Activated T-helper 1 cell treated with anti-CD3 and anti-CD28 coated beads, Interleukin-12 subunit alpha, Interleukin-12 subunit beta, Interleukin-2, Interleukin-4 antibody, amounts not matched to agents 30 ng/mL and 10 ng/mL and 1 ng/mL, durations not matched to agents 14 hours and 24 hours and 36 hours (primary cell): ENCODE measurements around the gene TBX19. TPM values are rescaled to one million over a fixed set of nuclear protein-coding genes. Genes with fewer than 3 reads are reported as not detected.
A peak's percentile ranks its signal among the peaks of the same experiment; 100 is the strongest.

Source experiments
- DNase-seq: peaks from one replicate; pipeline ENCODE4 v3.0.0; 2021; ENCODE audit warnings: low spot score
- H3K27ac Mint-ChIP-seq: one replicate; pipeline ENCODE4 v1.8.0; 2021; ENCODE audit warnings: mild to moderate bottlenecking, mixed read lengths
- H3K27me3 Mint-ChIP-seq: one replicate; pipeline ENCODE4 v1.8.0; 2022; ENCODE audit warnings: mild to moderate bottlenecking, moderate library complexity, mixed read lengths; ENCODE audit not compliant: insufficient read depth
- H3K36me3 Mint-ChIP-seq: one replicate; pipeline ENCODE4 v1.8.0; 2021; ENCODE audit warnings: low read depth, mixed read lengths
- H3K4me1 Mint-ChIP-seq: one replicate; pipeline ENCODE4 v1.8.0; 2021; ENCODE audit warnings: low read depth, mixed read lengths
- H3K4me3 Mint-ChIP-seq: one replicate; pipeline ENCODE4 v1.8.0; 2021; ENCODE audit warnings: mild to moderate bottlenecking, moderate library complexity, mixed read lengths
- H3K9me3 Mint-ChIP-seq: one replicate; pipeline ENCODE4 v1.8.0; 2021; ENCODE audit warnings: mixed read lengths
- intact Hi-C: fragments of 100-400 bp; cut with micrococcal nuclease; formaldehyde crosslinking; loops from one replicate; pipeline ENCODE4 v1.15.1; 2024
- total RNA-seq: library from RNA; stranded (reverse); gene quantifications from 2 replicates; pipeline ENCODE4 v1.2.3, GENCODE V29; 2022

The TBX19 gene
- total RNA-seq, 1 donor from 2014 or later = 2.0 TPM

- intact Hi-C loops = no loop called here
- Mint-ChIP-seq H3K27me3 (no peaks in the 10 kb centered on the region), H3K4me3 (no peak overlapping the region), H3K9me3 (peaks cover 22% of the 10 kb centered on the region), H3K27ac (no peak overlapping the region), H3K36me3 (peaks cover 38% of the 10 kb centered on the region), H3K4me1 (peaks cover 8% of the 10 kb centered on the region)
- no peak for DNase-seq
Measured at GRCh38 chr1:168259567-168259966, 21.1 kb upstream of the TBX19 start.

GRCh38 chr1:168260393-168260792 lies 20.3 kb upstream of the TBX19 start:
- intact Hi-C loops = no loop called here

GRCh38 chr1:168261390-168261789 lies 19.3 kb upstream of the TBX19 start:
- Mint-ChIP-seq H3K4me3 (no peak overlapping the region), H3K27ac (peak overlapping the region; percentile 6), H3K27me3 (no peaks in the 10 kb centered on the region), H3K9me3 (peaks cover 8% of the 10 kb centered on the region), H3K4me1 (peaks cover 8% of the 10 kb centered on the region), H3K36me3 (peaks cover 26% of the 10 kb centered on the region)
- no peak for DNase-seq
- intact Hi-C loops = no loop called here

More at GRCh38 chr1:168260393-168260792, 20.3 kb upstream of the TBX19 start:
- H3K36me3 Mint-ChIP-seq = peaks cover 33% of the 10 kb centered on the region
- H3K27ac Mint-ChIP-seq = no peak overlapping the region
- H3K4me3 Mint-ChIP-seq = no peak overlapping the region
- peaks cover 16% of the 10 kb centered on the region for H3K9me3 Mint-ChIP-seq
- H3K27me3 Mint-ChIP-seq = no peaks in the 10 kb centered on the region
- no peak for DNase-seq
- H3K4me1 Mint-ChIP-seq = peaks cover 8% of the 10 kb centered on the region

GRCh38 chr1:168263130-168263529 lies 17.5 kb upstream of the TBX19 start:
- peaks cover 18% of the 10 kb centered on the region for H3K36me3 Mint-ChIP-seq
- H3K4me3 Mint-ChIP-seq = no peak overlapping the region
- intact Hi-C loops = no loop called here
- no peaks in the 10 kb centered on the region for H3K27me3 Mint-ChIP-seq
- no peaks in the 10 kb centered on the region for H3K9me3 Mint-ChIP-seq
- no peak for DNase-seq
- H3K27ac Mint-ChIP-seq = no peak overlapping the region
- peaks cover 8% of the 10 kb centered on the region for H3K4me1 Mint-ChIP-seq

GRCh38 chr1:168264296-168264695 lies 16.4 kb upstream of the TBX19 start:
- peaks cover 15% of the 10 kb centered on the region for H3K36me3 Mint-ChIP-seq
- no peak for DNase-seq
- H3K27ac Mint-ChIP-seq = no peak overlapping the region
- no peaks in the 10 kb centered on the region for H3K27me3 Mint-ChIP-seq
- H3K4me3 Mint-ChIP-seq = no peak overlapping the region
- no peaks in the 10 kb centered on the region for H3K9me3 Mint-ChIP-seq
- peaks cover 8% of the 10 kb centered on the region for H3K4me1 Mint-ChIP-seq
- intact Hi-C loops = no loop called here

- Mint-ChIP-seq H3K36me3 (peaks cover 14% of the 10 kb centered on the region), H3K27me3 (no peaks in the 10 kb centered on the region), H3K4me3 (no peak overlapping the region), H3K27ac (no peak overlapping the region), H3K4me1 (peaks cover 8% of the 10 kb centered on the region), H3K9me3 (no peaks in the 10 kb centered on the region)
- no peak for DNase-seq
- intact Hi-C loops = no loop called here
Measured at GRCh38 chr1:168265596-168265995, 15.1 kb upstream of the TBX19 start.

- Mint-ChIP-seq H3K4me1 (no peaks in the 10 kb centered on the region), H3K27me3 (no peaks in the 10 kb centered on the region), H3K4me3 (no peak overlapping the region), H3K9me3 (no peaks in the 10 kb centered on the region), H3K27ac (no peak overlapping the region), H3K36me3 (peaks cover 11% of the 10 kb centered on the region)
- DNase-seq = no peak
- intact Hi-C loops = no loop called here
Measured at GRCh38 chr1:168266644-168267186, 14.0 kb upstream of the TBX19 start.

- intact Hi-C loops = no loop called here
- no peak overlapping the region for H3K27ac Mint-ChIP-seq
- H3K4me3 Mint-ChIP-seq = no peak overlapping the region
- H3K4me1 Mint-ChIP-seq = no peaks in the 10 kb centered on the region
- no peak for DNase-seq
- H3K9me3 Mint-ChIP-seq = peaks cover 5% of the 10 kb centered on the region
- H3K27me3 Mint-ChIP-seq = peaks cover 4% of the 10 kb centered on the region
- H3K36me3 Mint-ChIP-seq = peaks cover 2% of the 10 kb centered on the region
Measured at GRCh38 chr1:168271636-168272035, 9.0 kb upstream of the TBX19 start.

GRCh38 chr1:168273575-168273974 lies 7.1 kb upstream of the TBX19 start:
- H3K4me1 Mint-ChIP-seq = no peaks in the 10 kb centered on the region
- no peak overlapping the region for H3K4me3 Mint-ChIP-seq
- H3K36me3 Mint-ChIP-seq = peaks cover 2% of the 10 kb centered on the region
- no peak for DNase-seq
- intact Hi-C loops = no loop called here
- H3K27me3 Mint-ChIP-seq = peaks cover 4% of the 10 kb centered on the region
- peaks cover 11% of the 10 kb centered on the region for H3K9me3 Mint-ChIP-seq
- no peak overlapping the region for H3K27ac Mint-ChIP-seq

- DNase-seq = no peak
- Mint-ChIP-seq H3K4me3 (no peak overlapping the region), H3K36me3 (peaks cover 2% of the 10 kb centered on the region), H3K9me3 (peaks cover 11% of the 10 kb centered on the region), H3K27me3 (no peaks in the 10 kb centered on the region), H3K4me1 (no peaks in the 10 kb centered on the region), H3K27ac (no peak overlapping the region)
- intact Hi-C loops = no loop called here
Measured at GRCh38 chr1:168279253-168279652, 1.4 kb upstream of the TBX19 start.

GRCh38 chr1:168281603-168282325 lies 1.1 kb downstream of the TBX19 start:
- no peak overlapping the region for H3K4me3 Mint-ChIP-seq
- DNase-seq = no peak
- intact Hi-C loops = no loop called here
- no peaks in the 10 kb centered on the region for H3K36me3 Mint-ChIP-seq
- no peak overlapping the region for H3K27ac Mint-ChIP-seq
- peaks cover 6% of the 10 kb centered on the region for H3K9me3 Mint-ChIP-seq
- H3K27me3 Mint-ChIP-seq = no peaks in the 10 kb centered on the region
- H3K4me1 Mint-ChIP-seq = peaks cover 8% of the 10 kb centered on the region

- H3K4me3 Mint-ChIP-seq = no peak overlapping the region
- DNase-seq = no peak
- H3K9me3 Mint-ChIP-seq = no peaks in the 10 kb centered on the region
- no peak overlapping the region for H3K27ac Mint-ChIP-seq
- H3K36me3 Mint-ChIP-seq = no peaks in the 10 kb centered on the region
- intact Hi-C loops = no loop called here
- H3K4me1 Mint-ChIP-seq = peaks cover 17% of the 10 kb centered on the region
- H3K27me3 Mint-ChIP-seq = no peaks in the 10 kb centered on the region
Measured at GRCh38 chr1:168285521-168285790, 4.8 kb downstream of the TBX19 start.

- H3K36me3 Mint-ChIP-seq = no peaks in the 10 kb centered on the region
- H3K27ac Mint-ChIP-seq = no peak overlapping the region
- no peaks in the 10 kb centered on the region for H3K27me3 Mint-ChIP-seq
- intact Hi-C loops = loop anchor here (2.0 kb wide), 1 partner anchor 59 kb away; the partner anchor contains the start of gene SFT2D2
- no peaks in the 10 kb centered on the region for H3K9me3 Mint-ChIP-seq
- peaks cover 17% of the 10 kb centered on the region for H3K4me1 Mint-ChIP-seq
- no peak for DNase-seq
- H3K4me3 Mint-ChIP-seq = no peak overlapping the region
Measured at GRCh38 chr1:168285971-168286927, 5.6 kb downstream of the TBX19 start.
